Erythroblast (primary cell): ENCODE measurements around the gene RBM25.

ENCODE experiments used
- GATA1 ChIP-seq: IDR thresholded peaks from 2 replicates; pipeline ENCODE4 v1.6.1; 2011; ENCODE audit warnings: low read depth, mild to moderate bottlenecking, control low read depth, low read length, moderate library complexity
- POLR2A ChIP-seq: IDR thresholded peaks from 2 replicates; pipeline ENCODE4 v1.6.1; 2011; ENCODE audit warnings: mild to moderate bottlenecking, low read length

GRCh38 chr14:73014105-73014504 is 44.2 kb upstream of the RBM25 start:
- no peak for TF ChIP-seq POLR2A
- TF ChIP-seq GATA1 = no peak
